ENCODE results near the gene TTC39B. TPM values are rescaled to one million over a fixed set of nuclear protein-coding genes. Genes with fewer than 3 reads are reported as not detected.

Gene TTC39B
- total RNA-seq, 4 donors from 2014 or later, result 37.2 to 55.3 (median 45.6) TPM

DNA sequence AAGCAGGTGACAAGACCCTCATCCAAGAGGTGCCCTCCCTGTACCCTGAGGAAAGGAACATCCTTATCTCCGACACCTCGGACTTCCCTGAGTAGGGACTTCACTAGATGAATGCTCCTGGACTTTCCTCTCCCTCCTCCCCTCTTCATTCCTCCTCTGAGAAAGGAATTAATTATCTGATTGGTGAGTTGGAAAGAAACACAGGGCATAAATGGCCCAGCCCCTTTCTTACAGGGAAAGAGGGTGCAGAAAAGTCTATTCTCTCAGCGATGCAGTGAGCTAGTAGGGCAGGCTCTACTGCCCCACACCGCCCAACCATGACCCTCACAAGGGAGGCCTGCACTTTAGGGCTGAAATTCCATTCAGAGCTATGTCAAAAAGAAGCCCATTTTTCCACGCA lies 87.5 kb downstream of the TTC39B start:
- no peaks in the 10 kb centered on the region for H3K27me3 ChIP-seq
- no peak overlapping the region for H3K4me3 ChIP-seq
- H3K9me3 ChIP-seq, result no peaks in the 10 kb centered on the region
- TF ChIP-seq POLR2A (IDR thresholded peaks at IDR 0.05) (no peak), EP300 (IDR thresholded peaks at IDR 0.05) (no peak), POLR2AphosphoS5 (IDR thresholded peaks at IDR 0.05) (no peak)
- TF ChIP-seq, protein P1, sequence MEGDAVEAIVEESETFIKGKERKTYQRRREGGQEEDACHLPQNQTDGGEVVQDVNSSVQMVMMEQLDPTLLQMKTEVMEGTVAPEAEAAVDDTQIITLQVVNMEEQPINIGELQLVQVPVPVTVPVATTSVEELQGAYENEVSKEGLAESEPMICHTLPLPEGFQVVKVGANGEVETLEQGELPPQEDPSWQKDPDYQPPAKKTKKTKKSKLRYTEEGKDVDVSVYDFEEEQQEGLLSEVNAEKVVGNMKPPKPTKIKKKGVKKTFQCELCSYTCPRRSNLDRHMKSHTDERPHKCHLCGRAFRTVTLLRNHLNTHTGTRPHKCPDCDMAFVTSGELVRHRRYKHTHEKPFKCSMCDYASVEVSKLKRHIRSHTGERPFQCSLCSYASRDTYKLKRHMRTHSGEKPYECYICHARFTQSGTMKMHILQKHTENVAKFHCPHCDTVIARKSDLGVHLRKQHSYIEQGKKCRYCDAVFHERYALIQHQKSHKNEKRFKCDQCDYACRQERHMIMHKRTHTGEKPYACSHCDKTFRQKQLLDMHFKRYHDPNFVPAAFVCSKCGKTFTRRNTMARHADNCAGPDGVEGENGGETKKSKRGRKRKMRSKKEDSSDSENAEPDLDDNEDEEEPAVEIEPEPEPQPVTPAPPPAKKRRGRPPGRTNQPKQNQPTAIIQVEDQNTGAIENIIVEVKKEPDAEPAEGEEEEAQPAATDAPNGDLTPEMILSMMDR (IDR thresholded peaks at IDR 0.05), result no peak
- H3K36me3 ChIP-seq, result peaks cover 4% of the 10 kb centered on the region
- peaks cover 10% of the 10 kb centered on the region for H3K4me1 ChIP-seq
- DNase-seq (ENCODE audit: low spot score in 2 of 2), result no peak
- H3K27ac ChIP-seq, result no peak overlapping the region
- 82% methylated on average over 5 of the region's 5 CpGs for WGBS

- Histone ChIP-seq H3K36me3 (peaks cover 4% of the 10 kb centered on the region), H3K27me3 (no peaks in the 10 kb centered on the region), H3K27ac (no peak overlapping the region), H3K4me3 (no peak overlapping the region), H3K4me1 (peaks cover 10% of the 10 kb centered on the region), H3K9me3 (no peaks in the 10 kb centered on the region)
- TF ChIP-seq POLR2A (IDR thresholded peaks at IDR 0.05) (no peak), POLR2AphosphoS5 (IDR thresholded peaks at IDR 0.05) (no peak), EP300 (IDR thresholded peaks at IDR 0.05) (no peak)
- TF ChIP-seq, protein P1 (IDR thresholded peaks at IDR 0.05), result no peak
- no peak for DNase-seq (ENCODE audit: low spot score in 2 of 2)
Measured at GRCh38 chr9:15218994-15219393, 88.0 kb downstream of the TTC39B start.

DNA sequence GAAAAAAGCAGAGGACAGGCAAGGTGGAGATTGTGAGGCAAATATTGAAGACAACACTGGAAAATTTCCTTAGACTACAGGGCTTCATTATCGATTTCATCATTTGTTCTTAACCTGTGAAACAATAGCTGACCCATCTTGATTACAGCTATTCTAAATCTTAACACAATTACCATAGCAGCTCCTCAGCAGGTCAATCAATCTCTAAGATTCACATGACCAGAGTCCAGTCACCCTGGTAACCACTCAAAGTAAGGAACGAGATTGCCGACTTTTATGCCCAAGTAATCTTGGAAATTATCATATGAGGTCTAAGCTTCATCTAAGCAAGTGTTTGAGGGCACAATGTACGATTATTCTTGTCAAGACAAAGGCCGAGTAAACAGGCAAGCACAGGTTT lies 93.8 kb downstream of the TTC39B start:
- Histone ChIP-seq H3K4me1 (peaks cover 8% of the 10 kb centered on the region), H3K36me3 (peaks cover 5% of the 10 kb centered on the region), H3K4me3 (no peak overlapping the region), H3K9me3 (no peaks in the 10 kb centered on the region), H3K27ac (no peak overlapping the region), H3K27me3 (no peaks in the 10 kb centered on the region)
- TF ChIP-seq, protein P1 (IDR thresholded peaks at IDR 0.05), result no peak
- TF ChIP-seq POLR2A (IDR thresholded peaks at IDR 0.05), result no peak
- TF ChIP-seq POLR2AphosphoS5 (IDR thresholded peaks at IDR 0.05), result no peak
- TF ChIP-seq EP300 (IDR thresholded peaks at IDR 0.05), result no peak
- 75% methylated on average over 5 of the region's 5 CpGs for WGBS
- no peak for DNase-seq (ENCODE audit: low spot score in 2 of 2)

GRCh38 chr9:15211815-15212495 lies 95.1 kb downstream of the TTC39B start:
- no peaks in the 10 kb centered on the region for H3K27me3 ChIP-seq
- WGBS, result 74% methylated on average over 4 of the region's 4 CpGs
- H3K36me3 ChIP-seq, result peaks cover 5% of the 10 kb centered on the region
- H3K4me3 ChIP-seq, result no peak overlapping the region
- H3K9me3 ChIP-seq, result no peaks in the 10 kb centered on the region
- peaks cover 8% of the 10 kb centered on the region for H3K4me1 ChIP-seq
- no peak for DNase-seq (ENCODE audit: low spot score in 2 of 2)
- TF ChIP-seq, protein P1 (IDR thresholded peaks at IDR 0.05), result no peak
- TF ChIP-seq POLR2AphosphoS5 (IDR thresholded peaks at IDR 0.05), result no peak
- no peak for TF ChIP-seq EP300 (IDR thresholded peaks at IDR 0.05)
- no peak for TF ChIP-seq POLR2A (IDR thresholded peaks at IDR 0.05)
- H3K27ac ChIP-seq, result peak overlapping the region; percentile 37

GRCh38 chr9:15211160-15211814 lies 95.7 kb downstream of the TTC39B start:
- Histone ChIP-seq H3K4me3 (no peak overlapping the region), H3K27ac (peak overlapping the region; percentile 19), H3K9me3 (no peaks in the 10 kb centered on the region), H3K4me1 (peaks cover 8% of the 10 kb centered on the region), H3K36me3 (peaks cover 5% of the 10 kb centered on the region), H3K27me3 (no peaks in the 10 kb centered on the region)
- DNase-seq (ENCODE audit: low spot score in 2 of 2), result no peak
- 37% methylated on average over 6 of the region's 6 CpGs for WGBS
- no peak for TF ChIP-seq EP300 (IDR thresholded peaks at IDR 0.05)
- TF ChIP-seq, protein P1 (IDR thresholded peaks at IDR 0.05), result peak; percentile 76 to 84
